GM21367 (cell line): ENCODE data around the gene SRGAP1.
"Not testable (repeated sequence)": the region's sequence is repeated elsewhere in the genome, so short reads cannot be mapped to it uniquely, and the experiment has no call there.

ENCODE experiments used
- ATAC-seq: cut with Tn5 transposase; IDR thresholded peaks from one replicate; pipeline ENCODE4 v1.9.1; 2021; ENCODE audit not compliant: unreplicated experiment

SRGAP1 gene

GRCh38 chr12:64145226-64145625 is 300.7 kb downstream of the SRGAP1 start:
- ATAC-seq: no peak

GRCh38 chr12:64147011-64147631 is 302.6 kb downstream of the SRGAP1 start:
- no peak for ATAC-seq

GRCh38 chr12:64147875-64148274 is 303.4 kb downstream of the SRGAP1 start:
- ATAC-seq: no peak

DNA sequence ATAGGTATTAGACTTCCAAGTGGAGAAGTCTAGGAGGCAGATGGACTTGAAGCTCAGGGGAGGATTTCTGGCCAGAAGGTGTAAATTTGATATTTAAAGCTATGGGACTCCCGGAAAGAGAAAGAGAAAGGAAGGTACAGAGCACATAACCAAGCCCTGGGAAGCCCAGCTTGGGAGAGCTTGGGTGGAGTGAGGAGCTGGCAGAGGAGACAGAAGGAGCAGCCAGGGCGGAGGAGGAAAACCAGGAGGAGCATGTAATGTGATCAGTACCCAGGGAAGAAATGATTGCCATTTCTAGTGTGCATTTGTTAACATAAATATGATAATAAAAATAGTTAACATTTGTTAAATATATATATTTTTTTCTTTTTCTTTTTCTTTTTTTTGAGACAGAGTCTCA is 310.2 kb downstream of the SRGAP1 start:
- ATAC-seq: no peak

DNA sequence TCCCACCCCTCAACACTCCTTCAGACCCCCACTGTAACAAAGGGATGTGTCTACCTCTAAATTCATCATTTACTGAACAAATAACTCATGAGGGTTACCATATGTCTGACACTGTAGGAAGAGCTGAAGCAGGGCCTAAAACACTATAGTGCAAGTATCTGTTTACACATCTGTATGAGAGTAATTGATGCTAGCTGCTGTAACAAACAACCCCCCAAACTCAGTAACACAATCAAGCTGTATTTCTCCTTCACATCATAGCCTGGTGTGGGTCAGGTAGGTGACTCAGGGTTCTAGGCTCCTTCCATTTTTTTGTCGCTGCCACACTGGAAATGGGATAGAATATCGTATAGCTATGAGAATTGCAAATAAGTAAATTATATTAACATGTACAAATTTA is 312.6 kb downstream of the SRGAP1 start:
- no peak for ATAC-seq

GRCh38 chr12:64160021-64160710 is 315.7 kb downstream of the SRGAP1 start:
- no peak for ATAC-seq

- ATAC-seq: no peak
Observed at GRCh38 chr12:64160711-64161060, 316.2 kb downstream of the SRGAP1 start.

DNA sequence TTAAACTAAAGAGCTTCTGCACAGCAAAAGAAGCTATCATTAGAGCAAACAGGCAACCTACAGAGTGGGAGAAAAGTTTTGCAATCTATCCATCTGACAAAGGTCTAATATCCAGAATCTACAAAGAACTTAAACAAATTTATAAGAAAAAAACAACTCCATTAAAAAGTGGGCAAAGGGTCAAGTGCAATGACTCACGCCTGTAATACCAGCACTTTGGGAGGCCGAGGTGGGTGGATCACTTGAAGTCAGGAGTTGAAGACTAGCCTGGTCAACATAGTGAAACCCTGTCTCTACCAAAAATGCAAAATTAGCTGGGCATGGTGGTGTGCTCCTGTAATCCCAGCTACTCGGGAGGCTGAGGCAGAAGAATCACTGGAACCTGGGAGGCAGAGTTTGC is 322.1 kb downstream of the SRGAP1 start:
- not testable (repeated sequence) for ATAC-seq

- not testable (repeated sequence) for ATAC-seq
Observed at GRCh38 chr12:64167041-64167440, 322.5 kb downstream of the SRGAP1 start.

DNA sequence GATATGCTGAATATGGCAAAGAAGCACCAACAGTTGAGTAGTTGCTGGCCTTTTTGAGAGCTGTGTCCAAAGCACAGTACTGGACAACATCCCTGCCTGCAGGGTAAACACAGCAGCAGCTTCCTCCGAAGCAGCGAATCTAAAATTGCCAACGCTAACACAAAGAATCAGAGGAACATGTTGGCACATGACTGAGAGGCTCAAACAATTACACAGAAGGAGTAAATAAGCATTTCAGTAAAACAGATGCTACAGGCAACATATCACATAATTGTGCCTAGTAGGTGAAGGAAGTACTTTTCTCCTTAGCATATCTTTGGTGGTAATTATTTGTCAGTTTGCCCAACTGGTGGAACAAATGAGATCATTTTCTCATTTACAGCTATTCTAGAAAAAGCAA is 325.5 kb downstream of the SRGAP1 start:
- ATAC-seq: no peak

GRCh38 chr12:64170730-64171129 is 326.2 kb downstream of the SRGAP1 start:
- ATAC-seq: no peak

GRCh38 chr12:64171715-64172114 is 327.2 kb downstream of the SRGAP1 start:
- no peak for ATAC-seq

GRCh38 chr12:64172143-64172970 is 327.9 kb downstream of the SRGAP1 start:
- ATAC-seq: no peak

- ATAC-seq: no peak
Observed at GRCh38 chr12:64173456-64173855, 329.0 kb downstream of the SRGAP1 start.

DNA sequence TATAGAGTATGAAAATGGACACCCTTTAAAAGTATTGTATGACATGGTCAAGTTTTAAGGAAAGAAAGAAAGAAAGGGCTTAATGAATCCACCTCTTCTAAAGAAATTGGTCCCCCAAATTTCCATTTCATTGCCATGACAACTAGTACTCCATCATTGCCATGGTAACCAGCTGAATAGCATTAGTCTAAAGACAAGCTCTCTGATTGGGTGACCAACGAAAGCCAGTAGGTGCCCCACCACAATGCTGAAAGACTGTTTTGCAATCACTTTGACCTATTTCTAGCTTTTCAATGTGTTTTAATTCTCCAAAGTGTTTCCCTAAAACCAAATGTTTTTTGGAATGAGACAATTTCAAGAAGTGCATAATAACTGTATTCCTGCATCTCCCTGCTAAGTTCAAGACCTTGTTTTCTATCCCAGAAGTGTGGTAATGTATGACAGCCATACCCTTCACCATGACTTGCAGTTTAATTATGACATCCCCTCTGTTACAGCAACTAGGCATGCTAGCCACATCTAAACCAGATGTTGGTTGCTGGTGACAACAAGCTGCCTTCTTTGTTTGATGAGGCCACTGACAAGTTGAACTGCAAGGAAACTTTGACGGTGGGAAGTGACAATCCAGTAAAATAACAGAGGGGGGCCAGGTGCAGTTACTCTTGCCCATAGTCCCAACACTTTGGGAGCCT is 330.9 kb downstream of the SRGAP1 start:
- no peak for ATAC-seq

DNA sequence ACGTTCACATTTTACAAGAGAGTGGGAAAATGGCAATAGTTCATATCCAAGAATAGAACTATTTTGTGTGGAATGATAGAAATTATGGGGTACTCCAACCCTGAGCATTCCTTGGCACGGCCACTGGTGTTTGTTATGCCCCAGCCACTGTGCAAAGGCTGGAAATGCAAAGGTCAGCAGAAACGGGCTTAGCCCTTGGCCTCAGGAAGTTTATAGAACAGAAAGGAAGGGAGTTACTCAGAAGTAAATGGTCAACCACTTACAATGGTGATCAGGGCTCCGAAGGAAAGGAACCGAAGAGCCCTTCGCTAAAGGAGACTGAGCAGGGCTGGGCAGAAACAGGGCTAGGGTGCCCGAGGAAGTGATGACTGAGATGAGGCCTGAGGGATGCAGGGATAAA is 332.5 kb downstream of the SRGAP1 start:
- no peak for ATAC-seq

GRCh38 chr12:64178122-64178521 is 333.6 kb downstream of the SRGAP1 start:
- ATAC-seq: no peak

GRCh38 chr12:64180951-64181350 is 336.5 kb downstream of the SRGAP1 start:
- ATAC-seq: no peak

DNA sequence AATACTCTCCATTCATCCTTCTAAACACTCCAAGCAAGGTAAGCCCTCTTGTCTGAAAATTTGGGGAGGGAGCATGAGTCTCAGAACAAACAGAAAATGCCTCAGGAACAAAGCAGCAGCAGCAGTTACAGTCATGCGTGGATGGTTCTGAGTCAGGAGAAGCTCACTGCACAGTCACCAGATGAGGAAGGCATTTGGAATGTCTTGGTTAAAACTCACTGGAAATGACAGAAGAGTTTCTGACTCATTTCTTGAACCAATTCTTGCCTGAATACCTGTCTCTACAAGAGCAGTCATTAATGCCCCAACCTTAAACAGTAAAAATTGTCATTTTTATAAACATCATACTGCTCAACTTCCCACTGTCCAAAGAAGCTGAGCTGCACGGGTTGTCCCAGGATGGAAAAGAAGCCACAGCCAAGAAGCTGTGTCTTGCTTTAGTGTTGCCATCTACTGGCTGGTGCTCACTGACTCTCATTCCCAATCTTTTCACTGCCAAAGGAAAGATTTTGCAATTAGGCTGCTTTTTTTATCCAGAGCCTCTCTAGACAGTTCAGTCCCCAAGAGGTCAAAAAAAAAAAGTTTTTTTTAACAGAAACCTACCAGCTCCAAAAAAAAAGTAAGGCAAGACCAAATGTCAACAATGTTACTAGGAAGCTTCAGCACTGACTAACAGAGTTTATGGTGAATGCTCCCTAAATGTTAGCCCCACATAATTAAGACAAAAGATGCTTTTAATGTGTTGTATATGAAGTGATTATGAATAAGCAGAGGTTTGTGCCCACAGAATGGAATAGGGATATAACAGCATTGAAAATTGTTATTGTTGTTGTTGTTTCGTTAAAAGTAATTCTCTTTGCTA is 337.2 kb downstream of the SRGAP1 start:
- no peak for ATAC-seq

GRCh38 chr12:64184216-64184615 is 339.7 kb downstream of the SRGAP1 start:
- no peak for ATAC-seq

DNA sequence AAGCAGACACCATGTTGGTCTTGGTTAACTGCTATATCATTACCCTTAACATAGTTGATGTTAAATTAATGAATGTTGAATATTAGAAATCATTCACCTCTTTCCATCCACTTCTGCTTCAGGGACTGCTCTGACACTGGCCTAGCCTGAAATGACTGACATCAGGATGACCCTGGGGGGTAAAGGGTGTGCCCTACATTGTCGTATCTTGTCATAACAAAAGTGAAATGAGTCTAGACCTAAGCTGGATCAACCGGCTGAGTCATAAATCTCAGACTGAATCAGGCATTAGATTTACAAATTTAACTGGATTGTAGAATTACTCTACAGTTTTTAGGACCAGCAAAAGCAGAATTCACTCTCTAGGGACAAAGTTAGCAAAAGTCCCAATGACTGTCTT is 342.3 kb downstream of the SRGAP1 start:
- peak; percentile 82 for ATAC-seq
